GM12801 (cell line): Measurements from ENCODE around the gene MRPL27.

Experiments used
- CTCF ChIP-seq: IDR thresholded peaks from one replicate; pipeline ENCODE4 v1.5.1; 2011; ENCODE audit warnings: control low read depth; ENCODE audit not compliant: insufficient read length; ENCODE audit errors: extremely low read depth

Gene MRPL27

GRCh38 chr17:50379351-50380132 is 6.6 kb upstream of the MRPL27 start:
- no peak for TF ChIP-seq CTCF

- TF ChIP-seq CTCF, result no peak
Measured at GRCh38 chr17:50375858-50376538, 3.0 kb upstream of the MRPL27 start.

- no peak for TF ChIP-seq CTCF
Measured at GRCh38 chr17:50373705-50374104, 721 bp upstream of the MRPL27 start.

- no peak for TF ChIP-seq CTCF
Measured at GRCh38 chr17:50372222-50372757, 694 bp downstream of the MRPL27 start.

- TF ChIP-seq CTCF, result no peak
Measured at GRCh38 chr17:50371526-50371925, 1.5 kb downstream of the MRPL27 start.

- no peak for TF ChIP-seq CTCF
Measured at GRCh38 chr17:50370052-50370451, 2.9 kb downstream of the MRPL27 start.

- TF ChIP-seq CTCF, result no peak
Measured at GRCh38 chr17:50367401-50367800, 5.6 kb downstream of the MRPL27 start.
